Bladder microvascular endothelial cell (primary cell): ENCODE measurements around the gene FGF18. TPM values are rescaled to one million over a fixed set of nuclear protein-coding genes. Genes with fewer than 3 reads are reported as not detected.

ENCODE experiments used
- total RNA-seq: library from RNA; depleted of rRNA; stranded (reverse); fragments of >200 nt; gene quantifications from 2 replicates; pipeline ENCODE4 v1.2.3, GENCODE V29; 2014

The FGF18 gene, protein sequence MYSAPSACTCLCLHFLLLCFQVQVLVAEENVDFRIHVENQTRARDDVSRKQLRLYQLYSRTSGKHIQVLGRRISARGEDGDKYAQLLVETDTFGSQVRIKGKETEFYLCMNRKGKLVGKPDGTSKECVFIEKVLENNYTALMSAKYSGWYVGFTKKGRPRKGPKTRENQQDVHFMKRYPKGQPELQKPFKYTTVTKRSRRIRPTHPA
- 0.06 TPM in 1 of 2 replicates, not detected in the other for total RNA-seq

DNA sequence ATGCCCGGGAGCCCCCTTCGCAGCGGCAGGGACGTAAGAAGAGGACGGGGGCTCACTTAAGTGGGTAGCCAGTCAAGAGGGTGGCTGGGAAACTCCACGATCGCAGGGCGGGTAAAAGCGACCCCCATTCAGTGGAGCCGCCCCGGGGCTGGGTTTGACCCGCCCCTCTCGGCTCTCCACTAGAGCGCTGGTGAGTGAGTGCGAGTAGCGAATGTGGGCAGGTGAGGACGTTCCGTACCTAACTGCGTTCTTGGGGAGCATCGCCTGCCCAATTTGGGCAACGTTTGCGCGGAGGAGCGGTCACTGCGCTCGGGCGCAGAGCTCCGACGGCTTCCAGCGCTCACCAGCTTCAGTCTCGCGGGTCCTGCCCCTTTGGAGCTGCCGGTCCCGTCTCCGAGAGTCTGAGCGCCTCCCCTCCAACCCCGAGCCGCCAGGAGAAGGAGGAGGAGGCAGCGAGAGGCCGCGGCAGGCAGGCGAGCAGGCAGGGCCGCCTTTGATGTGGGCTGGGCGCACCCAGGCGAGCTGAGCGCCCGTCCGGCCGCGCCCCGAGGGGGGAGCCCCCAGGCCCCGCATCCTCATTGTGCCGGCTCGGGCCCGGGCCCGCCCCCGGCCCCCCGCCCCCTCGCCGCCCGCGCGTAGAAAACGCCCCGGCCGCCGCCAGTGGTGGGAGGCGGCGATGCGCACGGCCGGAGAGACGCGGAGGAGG is at the start of gene FGF18:
TSS of gene FGF18 (plus strand) at position 666 of the 706 bp plus-strand sequence. CDS start 553 bp downstream, outside the sequence.

DNA sequence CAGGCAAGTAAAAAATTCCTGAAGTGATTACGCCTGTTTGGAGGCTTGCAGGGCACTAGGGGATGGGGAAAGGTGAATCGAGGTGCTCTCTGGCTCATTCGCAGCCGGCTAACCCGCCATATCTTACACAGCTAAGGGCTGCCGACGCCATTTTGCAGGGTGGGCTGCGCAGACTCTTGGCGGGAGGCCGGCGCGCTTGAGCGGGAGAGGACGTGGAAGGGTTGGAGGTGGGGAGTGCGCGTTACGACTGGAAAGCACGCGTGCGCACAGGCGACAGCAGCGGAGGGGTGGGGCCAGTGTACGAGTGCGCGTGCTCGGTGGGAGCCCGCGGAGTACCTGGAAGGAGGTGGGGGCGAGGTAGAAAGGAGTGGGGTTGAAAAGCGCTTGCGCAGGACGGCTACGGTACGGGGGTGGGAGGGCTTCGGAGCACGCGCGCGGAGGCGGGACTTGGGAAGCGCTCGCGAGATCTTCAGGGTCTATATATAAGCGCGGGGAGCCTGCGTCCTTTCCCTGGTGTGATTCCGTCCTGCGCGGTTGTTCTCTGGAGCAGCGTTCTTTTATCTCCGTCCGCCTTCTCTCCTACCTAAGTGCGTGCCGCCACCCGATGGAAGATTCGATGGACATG is 32.0 kb upstream of the FGF18 start, which contains the start of gene NPM1:
TSS of gene NPM1 (plus strand) at position 505 of the 625 bp plus-strand sequence. CDS start at position 605, 100 bp downstream.

Other genes with a start within 250 kb of the FGF18 start
- gene TLX3, start 110.4 kb upstream of the FGF18 start, total RNA-seq: not detected in 2 replicates
- gene NPM1, start 31.8 kb upstream of the FGF18 start, total RNA-seq: 856 and 1,029 TPM in 2 replicates